Measurements from ENCODE around the gene BTN2A1.

DNA sequence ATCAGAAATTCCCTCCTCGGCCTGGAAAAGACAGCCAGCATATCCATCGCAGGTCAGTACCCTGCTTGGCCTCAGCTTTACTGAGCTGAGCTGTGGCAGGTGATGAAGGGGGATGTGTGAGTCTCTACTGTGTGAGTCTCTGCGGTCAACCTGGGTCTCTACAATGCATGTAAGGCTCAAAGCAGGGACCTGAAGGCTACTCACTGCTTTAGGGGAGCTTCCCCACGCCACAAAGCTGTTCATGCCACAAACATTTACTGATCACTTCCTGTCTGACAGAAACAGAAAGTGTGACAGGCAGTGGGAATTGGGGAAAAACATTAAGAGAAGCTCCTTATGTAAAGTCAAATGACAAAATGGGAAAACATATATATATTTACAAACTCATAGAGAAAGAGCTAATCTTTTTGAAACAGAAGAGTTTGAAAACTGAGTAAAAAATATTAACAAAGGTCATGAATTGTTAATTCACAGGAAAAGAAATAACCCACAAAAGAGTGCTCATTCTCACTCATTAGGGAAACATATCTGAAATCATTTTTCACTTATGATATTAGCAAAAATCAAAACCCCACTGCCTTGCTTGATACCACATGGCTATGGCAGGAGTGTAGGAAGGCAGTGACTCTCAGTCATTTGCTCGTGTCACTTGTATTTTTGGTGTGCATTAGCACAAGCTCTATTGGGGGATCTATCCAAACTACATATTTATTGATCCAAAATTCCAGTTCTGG lies 11.7 kb upstream of the BTN2A1 start:
- TF ChIP-seq, protein P1, sequence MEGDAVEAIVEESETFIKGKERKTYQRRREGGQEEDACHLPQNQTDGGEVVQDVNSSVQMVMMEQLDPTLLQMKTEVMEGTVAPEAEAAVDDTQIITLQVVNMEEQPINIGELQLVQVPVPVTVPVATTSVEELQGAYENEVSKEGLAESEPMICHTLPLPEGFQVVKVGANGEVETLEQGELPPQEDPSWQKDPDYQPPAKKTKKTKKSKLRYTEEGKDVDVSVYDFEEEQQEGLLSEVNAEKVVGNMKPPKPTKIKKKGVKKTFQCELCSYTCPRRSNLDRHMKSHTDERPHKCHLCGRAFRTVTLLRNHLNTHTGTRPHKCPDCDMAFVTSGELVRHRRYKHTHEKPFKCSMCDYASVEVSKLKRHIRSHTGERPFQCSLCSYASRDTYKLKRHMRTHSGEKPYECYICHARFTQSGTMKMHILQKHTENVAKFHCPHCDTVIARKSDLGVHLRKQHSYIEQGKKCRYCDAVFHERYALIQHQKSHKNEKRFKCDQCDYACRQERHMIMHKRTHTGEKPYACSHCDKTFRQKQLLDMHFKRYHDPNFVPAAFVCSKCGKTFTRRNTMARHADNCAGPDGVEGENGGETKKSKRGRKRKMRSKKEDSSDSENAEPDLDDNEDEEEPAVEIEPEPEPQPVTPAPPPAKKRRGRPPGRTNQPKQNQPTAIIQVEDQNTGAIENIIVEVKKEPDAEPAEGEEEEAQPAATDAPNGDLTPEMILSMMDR (IDR thresholded peaks at IDR 0.05), result no peak
- no peak for TF ChIP-seq EP300 (IDR thresholded peaks at IDR 0.05)
- no peak for TF ChIP-seq POLR2A (IDR thresholded peaks at IDR 0.05; ENCODE audit: low read depth)
- TF ChIP-seq POLR2AphosphoS5 (IDR thresholded peaks at IDR 0.05), result no peak
